Measurements from ENCODE around the gene PPP4R1. TPM values are rescaled to one million over a fixed set of nuclear protein-coding genes. Genes with fewer than 3 reads are reported as not detected.

Gene PPP4R1
- polyA plus RNA-seq, 2 donors: 76.9 to 84.9 TPM

DNA sequence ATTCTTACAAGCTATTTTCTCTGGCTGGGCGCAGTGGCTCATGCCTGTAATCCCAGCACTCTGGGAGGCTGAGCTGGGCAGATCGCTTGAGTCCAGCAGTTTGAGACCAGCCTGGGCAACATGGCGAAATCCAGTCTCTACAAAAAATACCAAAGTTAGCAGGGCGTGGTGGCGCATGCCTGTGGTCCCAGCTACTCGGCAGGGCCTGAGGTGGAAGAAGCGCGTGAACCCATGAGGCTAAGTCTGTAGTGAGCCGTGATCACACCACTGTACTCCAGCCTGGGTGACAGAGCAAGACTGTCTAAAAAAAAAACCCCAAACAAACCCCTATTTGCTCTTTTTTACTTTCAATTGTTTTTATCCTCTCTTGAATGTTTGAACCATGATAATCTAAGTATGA lies 37.0 kb downstream of the PPP4R1 start:
- no peak overlapping the region for H3K27ac ChIP-seq (ENCODE audit: low read depth in 2 of 2, low read length in 1 of 2)

GRCh38 chr18:9575558-9575957 lies 38.8 kb downstream of the PPP4R1 start:
- H3K4me1 ChIP-seq (ENCODE audit: control insufficient read depth in 2 of 2, insufficient read depth in 2 of 2, low read length in 1 of 2): no peaks in the 10 kb centered on the region
- no peaks in the 10 kb centered on the region for H3K9me3 ChIP-seq (ENCODE audit: control insufficient read depth in 2 of 2, insufficient read depth in 1 of 2, low read depth in 1 of 2, low read length in 1 of 2)
- no peak overlapping the region for H3K4me3 ChIP-seq (ENCODE audit: low read depth in 1 of 2, low read length in 2 of 2)
- 11 to 14% methylated on average over 5 of the region's 5 CpGs for WGBS, 2 donors
- no peaks in the 10 kb centered on the region for H3K27me3 ChIP-seq (ENCODE audit: control insufficient read depth in 1 of 2, insufficient read depth in 2 of 2, low read length in 2 of 2)
- H3K27ac ChIP-seq (ENCODE audit: low read depth in 2 of 2, low read length in 1 of 2): peak overlapping the region in 1 of 2 donors; percentile 31
- peaks cover 0 to 5% of the 10 kb centered on the region in 2 donors for H3K36me3 ChIP-seq (ENCODE audit: control insufficient read depth in 2 of 2, insufficient read depth in 2 of 2, low read length in 1 of 2)

More for the DNA sequence above, 37.0 kb downstream of the PPP4R1 start:
- Histone ChIP-seq H3K36me3 (ENCODE audit: control insufficient read depth in 2 of 2, insufficient read depth in 2 of 2, low read length in 1 of 2) (peaks cover 0 to 8% of the 10 kb centered on the region in 2 donors), H3K27me3 (ENCODE audit: control insufficient read depth in 1 of 2, insufficient read depth in 2 of 2, low read length in 2 of 2) (no peaks in the 10 kb centered on the region), H3K9me3 (ENCODE audit: control insufficient read depth in 2 of 2, insufficient read depth in 1 of 2, low read depth in 1 of 2, low read length in 1 of 2) (no peaks in the 10 kb centered on the region), H3K4me1 (ENCODE audit: control insufficient read depth in 2 of 2, insufficient read depth in 2 of 2, low read length in 1 of 2) (no peaks in the 10 kb centered on the region), H3K4me3 (ENCODE audit: low read depth in 1 of 2, low read length in 2 of 2) (no peak overlapping the region)
- WGBS, 2 donors: 90 to 94% methylated on average over 9 of the region's 9 CpGs

GRCh38 chr18:9574473-9575115 lies 39.8 kb downstream of the PPP4R1 start:
- no peak overlapping the region for H3K27ac ChIP-seq (ENCODE audit: low read depth in 2 of 2, low read length in 1 of 2)
- peaks cover 3 to 5% of the 10 kb centered on the region in 2 donors for H3K36me3 ChIP-seq (ENCODE audit: control insufficient read depth in 2 of 2, insufficient read depth in 2 of 2, low read length in 1 of 2)

DNA sequence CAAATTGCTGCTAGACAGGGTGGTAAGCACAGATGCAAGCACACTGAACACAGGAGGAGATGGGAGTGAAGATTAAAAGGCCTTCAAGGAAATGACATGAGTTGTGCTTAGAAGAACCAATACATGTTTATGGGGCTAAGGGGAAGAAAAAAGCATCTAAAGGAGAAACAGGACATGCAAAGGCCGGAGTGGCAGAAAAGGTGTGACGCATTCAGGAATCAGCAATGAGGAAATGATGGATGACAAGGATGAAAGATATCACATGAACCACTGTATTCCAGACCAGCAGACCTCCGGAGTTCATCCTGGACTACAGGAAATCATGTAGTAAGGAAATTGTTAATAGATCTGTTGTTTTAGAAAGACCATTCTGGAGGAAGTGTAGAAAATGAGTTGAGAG lies 42.8 kb downstream of the PPP4R1 start:
- Histone ChIP-seq H3K27ac (ENCODE audit: low read depth in 2 of 2, low read length in 1 of 2) (no peak overlapping the region), H3K4me3 (ENCODE audit: low read depth in 1 of 2, low read length in 2 of 2) (no peak overlapping the region), H3K27me3 (ENCODE audit: control insufficient read depth in 1 of 2, insufficient read depth in 2 of 2, low read length in 2 of 2) (no peaks in the 10 kb centered on the region), H3K4me1 (ENCODE audit: control insufficient read depth in 2 of 2, insufficient read depth in 2 of 2, low read length in 1 of 2) (no peaks in the 10 kb centered on the region), H3K9me3 (ENCODE audit: control insufficient read depth in 2 of 2, insufficient read depth in 1 of 2, low read depth in 1 of 2, low read length in 1 of 2) (no peaks in the 10 kb centered on the region), H3K36me3 (ENCODE audit: control insufficient read depth in 2 of 2, insufficient read depth in 2 of 2, low read length in 1 of 2) (peaks cover 5 to 6% of the 10 kb centered on the region in 2 donors)
- 87 to 89% methylated on average over 3 of the region's 3 CpGs for WGBS, 2 donors

More at GRCh38 chr18:9574473-9575115, 39.8 kb downstream of the PPP4R1 start:
- H3K4me1 ChIP-seq (ENCODE audit: control insufficient read depth in 2 of 2, insufficient read depth in 2 of 2, low read length in 1 of 2): no peaks in the 10 kb centered on the region
- H3K27me3 ChIP-seq (ENCODE audit: control insufficient read depth in 1 of 2, insufficient read depth in 2 of 2, low read length in 2 of 2): no peaks in the 10 kb centered on the region
- no peaks in the 10 kb centered on the region for H3K9me3 ChIP-seq (ENCODE audit: control insufficient read depth in 2 of 2, insufficient read depth in 1 of 2, low read depth in 1 of 2, low read length in 1 of 2)
- 64 to 70% methylated on average over 7 of the region's 7 CpGs for WGBS, 2 donors
- H3K4me3 ChIP-seq (ENCODE audit: low read depth in 1 of 2, low read length in 2 of 2): no peak overlapping the region

DNA sequence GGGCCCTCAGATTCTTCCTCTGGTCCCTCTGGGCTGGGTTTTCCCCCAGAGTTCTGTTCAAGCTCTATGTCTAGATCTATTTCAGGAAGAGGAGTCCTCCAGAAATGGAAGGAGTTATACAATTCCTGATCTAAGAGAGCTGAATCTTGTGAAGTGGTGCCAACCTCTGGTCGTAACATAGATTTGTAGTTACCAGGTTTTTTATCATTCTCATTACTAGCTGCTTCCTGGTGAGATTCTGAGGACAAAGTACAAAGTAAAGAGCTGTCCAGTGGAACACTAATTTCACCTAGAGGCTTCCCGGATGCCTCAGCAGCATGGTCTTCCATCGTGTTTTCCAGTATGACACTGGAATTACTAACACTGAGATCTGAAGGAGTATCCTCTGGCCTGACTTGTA lies 44.1 kb downstream of the PPP4R1 start:
- Histone ChIP-seq H3K27me3 (ENCODE audit: control insufficient read depth in 1 of 2, insufficient read depth in 2 of 2, low read length in 2 of 2) (no peaks in the 10 kb centered on the region), H3K4me3 (ENCODE audit: low read depth in 1 of 2, low read length in 2 of 2) (no peak overlapping the region), H3K9me3 (ENCODE audit: control insufficient read depth in 2 of 2, insufficient read depth in 1 of 2, low read depth in 1 of 2, low read length in 1 of 2) (no peaks in the 10 kb centered on the region), H3K36me3 (ENCODE audit: control insufficient read depth in 2 of 2, insufficient read depth in 2 of 2, low read length in 1 of 2) (peaks cover 5 to 6% of the 10 kb centered on the region in 2 donors), H3K4me1 (ENCODE audit: control insufficient read depth in 2 of 2, insufficient read depth in 2 of 2, low read length in 1 of 2) (no peaks in the 10 kb centered on the region), H3K27ac (ENCODE audit: low read depth in 2 of 2, low read length in 1 of 2) (peak overlapping the region in 1 of 2 donors; percentile 21)
- WGBS, 2 donors: 63 to 69% methylated on average over 3 of the region's 3 CpGs

DNA sequence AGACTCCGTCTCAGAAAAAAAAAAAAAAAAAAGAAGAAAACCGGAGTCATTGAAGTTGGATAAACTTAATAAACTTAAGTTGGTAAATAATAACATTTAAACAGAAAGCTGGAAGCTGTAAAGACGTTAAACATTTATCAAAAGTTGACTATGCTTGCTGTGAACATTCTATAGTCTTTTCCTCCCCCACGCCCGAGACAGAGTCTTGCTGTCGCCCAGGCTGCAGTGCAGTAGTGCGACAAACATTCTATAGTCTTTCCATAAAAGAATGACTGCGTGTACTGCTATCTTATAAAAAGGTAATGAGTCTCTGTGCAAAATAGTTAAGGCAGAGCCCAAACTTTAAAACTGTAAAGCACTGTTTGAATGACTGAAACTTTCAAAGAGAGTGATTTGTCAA lies 45.2 kb downstream of the PPP4R1 start:
- Histone ChIP-seq H3K9me3 (ENCODE audit: control insufficient read depth in 2 of 2, insufficient read depth in 1 of 2, low read depth in 1 of 2, low read length in 1 of 2) (no peaks in the 10 kb centered on the region), H3K4me1 (ENCODE audit: control insufficient read depth in 2 of 2, insufficient read depth in 2 of 2, low read length in 1 of 2) (no peaks in the 10 kb centered on the region), H3K36me3 (ENCODE audit: control insufficient read depth in 2 of 2, insufficient read depth in 2 of 2, low read length in 1 of 2) (peaks cover 5 to 6% of the 10 kb centered on the region in 2 donors), H3K27me3 (ENCODE audit: control insufficient read depth in 1 of 2, insufficient read depth in 2 of 2, low read length in 2 of 2) (no peaks in the 10 kb centered on the region), H3K27ac (ENCODE audit: low read depth in 2 of 2, low read length in 1 of 2) (no peak overlapping the region), H3K4me3 (ENCODE audit: low read depth in 1 of 2, low read length in 2 of 2) (no peak overlapping the region)
- WGBS, 2 donors: 90 to 95% methylated on average over 8 of the region's 8 CpGs

DNA sequence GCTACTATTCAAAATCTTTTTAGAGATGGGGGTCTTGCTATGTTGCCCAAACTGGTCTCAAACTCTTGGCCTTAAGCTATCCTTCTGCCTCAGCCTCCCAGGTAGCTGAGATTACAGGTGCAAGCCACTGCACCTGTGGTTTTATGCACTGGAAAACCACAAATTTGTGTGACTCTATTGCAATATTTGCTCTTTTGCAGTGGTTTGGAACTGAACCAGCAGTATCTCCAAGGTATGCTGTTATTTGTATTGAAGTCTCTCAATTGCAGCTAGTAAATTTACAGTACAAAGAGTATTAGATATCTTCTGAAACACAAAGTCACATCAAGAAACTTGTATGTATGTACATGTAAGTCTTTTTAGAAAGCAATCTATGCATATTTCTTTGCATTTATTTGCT lies 46.2 kb downstream of the PPP4R1 start:
- peaks cover 5 to 6% of the 10 kb centered on the region in 2 donors for H3K36me3 ChIP-seq (ENCODE audit: control insufficient read depth in 2 of 2, insufficient read depth in 2 of 2, low read length in 1 of 2)
- no peaks in the 10 kb centered on the region for H3K4me1 ChIP-seq (ENCODE audit: control insufficient read depth in 2 of 2, insufficient read depth in 2 of 2, low read length in 1 of 2)
- no peak overlapping the region for H3K27ac ChIP-seq (ENCODE audit: low read depth in 2 of 2, low read length in 1 of 2)
- H3K4me3 ChIP-seq (ENCODE audit: low read depth in 1 of 2, low read length in 2 of 2): no peak overlapping the region
- no peaks in the 10 kb centered on the region for H3K9me3 ChIP-seq (ENCODE audit: control insufficient read depth in 2 of 2, insufficient read depth in 1 of 2, low read depth in 1 of 2, low read length in 1 of 2)
- no peaks in the 10 kb centered on the region for H3K27me3 ChIP-seq (ENCODE audit: control insufficient read depth in 1 of 2, insufficient read depth in 2 of 2, low read length in 2 of 2)

GRCh38 chr18:9565407-9565806 lies 49.0 kb downstream of the PPP4R1 start:
- no peaks in the 10 kb centered on the region for H3K27me3 ChIP-seq (ENCODE audit: control insufficient read depth in 1 of 2, insufficient read depth in 2 of 2, low read length in 2 of 2)
- peaks cover 5 to 14% of the 10 kb centered on the region in 2 donors for H3K36me3 ChIP-seq (ENCODE audit: control insufficient read depth in 2 of 2, insufficient read depth in 2 of 2, low read length in 1 of 2)
- 75 to 84% methylated on average over 2 of the region's 2 CpGs for WGBS, 2 donors
- H3K4me1 ChIP-seq (ENCODE audit: control insufficient read depth in 2 of 2, insufficient read depth in 2 of 2, low read length in 1 of 2): no peaks in the 10 kb centered on the region
- no peak overlapping the region for H3K4me3 ChIP-seq (ENCODE audit: low read depth in 1 of 2, low read length in 2 of 2)
- no peaks in the 10 kb centered on the region for H3K9me3 ChIP-seq (ENCODE audit: control insufficient read depth in 2 of 2, insufficient read depth in 1 of 2, low read depth in 1 of 2, low read length in 1 of 2)
- no peak overlapping the region for H3K27ac ChIP-seq (ENCODE audit: low read depth in 2 of 2, low read length in 1 of 2)

GRCh38 chr18:9563331-9563730 lies 51.0 kb downstream of the PPP4R1 start:
- Histone ChIP-seq H3K36me3 (ENCODE audit: control insufficient read depth in 2 of 2, insufficient read depth in 2 of 2, low read length in 1 of 2) (peaks cover 5 to 18% of the 10 kb centered on the region in 2 donors), H3K4me3 (ENCODE audit: low read depth in 1 of 2, low read length in 2 of 2) (no peak overlapping the region), H3K27ac (ENCODE audit: low read depth in 2 of 2, low read length in 1 of 2) (no peak overlapping the region), H3K27me3 (ENCODE audit: control insufficient read depth in 1 of 2, insufficient read depth in 2 of 2, low read length in 2 of 2) (no peaks in the 10 kb centered on the region), H3K9me3 (ENCODE audit: control insufficient read depth in 2 of 2, insufficient read depth in 1 of 2, low read depth in 1 of 2, low read length in 1 of 2) (no peaks in the 10 kb centered on the region), H3K4me1 (ENCODE audit: control insufficient read depth in 2 of 2, insufficient read depth in 2 of 2, low read length in 1 of 2) (peaks cover 0 to 2% of the 10 kb centered on the region in 2 donors)
- 89 to 92% methylated on average over 4 of the region's 4 CpGs for WGBS, 2 donors

GRCh38 chr18:9562584-9562983 lies 51.8 kb downstream of the PPP4R1 start:
- H3K4me3 ChIP-seq (ENCODE audit: low read depth in 1 of 2, low read length in 2 of 2): no peak overlapping the region
- no peaks in the 10 kb centered on the region for H3K9me3 ChIP-seq (ENCODE audit: control insufficient read depth in 2 of 2, insufficient read depth in 1 of 2, low read depth in 1 of 2, low read length in 1 of 2)
- peaks cover 2 to 16% of the 10 kb centered on the region in 2 donors for H3K36me3 ChIP-seq (ENCODE audit: control insufficient read depth in 2 of 2, insufficient read depth in 2 of 2, low read length in 1 of 2)
- WGBS, 2 donors: 87 to 88% methylated on average over 4 of the region's 4 CpGs
- peaks cover 0 to 2% of the 10 kb centered on the region in 2 donors for H3K4me1 ChIP-seq (ENCODE audit: control insufficient read depth in 2 of 2, insufficient read depth in 2 of 2, low read length in 1 of 2)
- no peaks in the 10 kb centered on the region for H3K27me3 ChIP-seq (ENCODE audit: control insufficient read depth in 1 of 2, insufficient read depth in 2 of 2, low read length in 2 of 2)
- H3K27ac ChIP-seq (ENCODE audit: low read depth in 2 of 2, low read length in 1 of 2): no peak overlapping the region
